ENCODE data around the gene BATF2. TPM values are rescaled to one million over a fixed set of nuclear protein-coding genes. Genes with fewer than 3 reads are reported as not detected.

BATF2 gene
- total and polyA plus RNA-seq, 10 of the 15 experiments (the other 5 are each of a cell fraction or from before 2014, with no cell fraction given): 0.18 to 1.1 (median 0.38) TPM; not detected in 1

DNA sequence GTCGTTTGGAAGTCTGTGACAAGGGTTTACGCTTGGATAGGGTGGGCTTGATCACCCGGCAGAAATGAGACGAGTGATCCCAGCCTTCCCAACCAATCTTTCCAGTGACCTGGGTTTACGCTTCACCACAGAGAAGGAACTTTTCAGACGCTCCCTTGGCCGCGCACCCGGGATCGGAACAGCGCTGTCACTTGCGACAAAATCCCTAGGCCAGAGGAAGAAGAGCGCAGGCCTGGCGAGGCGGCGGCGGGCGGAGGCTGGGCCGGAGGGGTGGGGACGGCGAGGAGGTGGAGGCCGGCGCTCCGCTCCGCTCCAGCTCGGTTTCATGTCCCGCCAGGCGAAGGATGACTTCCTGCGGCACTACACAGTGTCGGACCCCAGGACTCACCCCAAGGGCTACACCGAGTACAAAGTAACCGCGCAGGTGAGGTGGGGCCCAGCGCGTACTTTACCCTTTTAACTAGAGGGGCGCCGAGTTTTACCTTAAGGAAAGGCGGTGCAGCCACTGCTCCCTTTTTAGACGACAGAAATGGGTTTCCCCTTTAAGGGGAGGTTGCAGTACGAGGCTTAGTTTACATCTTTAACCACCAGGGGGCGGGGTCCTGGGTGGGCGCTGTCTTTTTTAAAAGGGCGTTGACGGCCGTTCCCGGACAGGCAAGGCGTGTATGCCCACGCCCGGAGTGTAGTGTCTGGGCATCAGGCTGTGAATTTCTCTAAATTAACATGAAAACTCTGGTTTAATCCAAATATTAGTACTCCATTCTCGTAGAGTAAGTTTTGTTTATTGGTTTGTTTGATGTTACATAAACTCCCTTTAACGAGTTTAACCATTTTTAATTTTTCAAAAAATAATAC, 30.7 kb upstream of the BATF2 start, which contains the start of gene SNX15 (continued):
- TF ChIP-seq EED (IDR thresholded peaks at IDR 0.05; ENCODE audit: low read depth): no peak
- TF ChIP-seq ZBED1 (IDR thresholded peaks at IDR 0.05; ENCODE audit: borderline replicate concordance): no peak
- no peak for TF ChIP-seq ATF2 (IDR thresholded peaks at IDR 0.05; ENCODE audit: low read length)
- TF ChIP-seq ZZZ3 (IDR thresholded peaks at IDR 0.05; ENCODE audit: control insufficient read depth, insufficient read length, low read depth): no peak
- TF ChIP-seq ZBTB33 (IDR thresholded peaks at IDR 0.05): no peak
- no peak for TF ChIP-seq BRCA1 (IDR thresholded peaks at IDR 0.05; ENCODE audit: low read depth, low read length)
- TF ChIP-seq E4F1 (IDR thresholded peaks at IDR 0.05; ENCODE audit: borderline replicate concordance, partially characterized antibody): peak; percentile 96
- TF ChIP-seq CTCF (IDR thresholded peaks at IDR 0.05 in 2 of 3, conservative IDR thresholded peaks at IDR 0.05 in 1 of 3; ENCODE audit: control insufficient read depth in 2 of 3, extremely low read depth in 1 of 3, insufficient read depth in 1 of 3, low read depth in 3 of 3, low read length in 3 of 3): peak; percentile 29 to 45 (median 37); a peak in 4 of 6 replicates
- TF ChIP-seq KAT2A (conservative IDR thresholded peaks at IDR 0.05; ENCODE audit: control insufficient read depth, low read depth, low read length): no peak
- no peak for TF ChIP-seq YBX1 (IDR thresholded peaks at IDR 0.05)
- TF ChIP-seq FOS (IDR thresholded peaks at IDR 0.05; ENCODE audit: borderline replicate concordance, extremely low read depth, insufficient read length): no peak
- peak; percentile 99 for TF ChIP-seq JUNB (IDR thresholded peaks at IDR 0.05)
- TF ChIP-seq MEF2B (IDR thresholded peaks at IDR 0.05; ENCODE audit: partially characterized antibody, poor library complexity, severe bottlenecking): no peak
- no peak for TF ChIP-seq MYB (IDR thresholded peaks at IDR 0.05; ENCODE audit: borderline replicate concordance, low read depth, low read length)
- 0 out of 4 replicates have a peak, but pooled peaks of 1 of the 2 experiments have one; percentile 7 for TF ChIP-seq SRF (IDR thresholded peaks at IDR 0.05; ENCODE audit: low read depth in 2 of 2, low read length in 2 of 2)
- TF ChIP-seq, protein P1, sequence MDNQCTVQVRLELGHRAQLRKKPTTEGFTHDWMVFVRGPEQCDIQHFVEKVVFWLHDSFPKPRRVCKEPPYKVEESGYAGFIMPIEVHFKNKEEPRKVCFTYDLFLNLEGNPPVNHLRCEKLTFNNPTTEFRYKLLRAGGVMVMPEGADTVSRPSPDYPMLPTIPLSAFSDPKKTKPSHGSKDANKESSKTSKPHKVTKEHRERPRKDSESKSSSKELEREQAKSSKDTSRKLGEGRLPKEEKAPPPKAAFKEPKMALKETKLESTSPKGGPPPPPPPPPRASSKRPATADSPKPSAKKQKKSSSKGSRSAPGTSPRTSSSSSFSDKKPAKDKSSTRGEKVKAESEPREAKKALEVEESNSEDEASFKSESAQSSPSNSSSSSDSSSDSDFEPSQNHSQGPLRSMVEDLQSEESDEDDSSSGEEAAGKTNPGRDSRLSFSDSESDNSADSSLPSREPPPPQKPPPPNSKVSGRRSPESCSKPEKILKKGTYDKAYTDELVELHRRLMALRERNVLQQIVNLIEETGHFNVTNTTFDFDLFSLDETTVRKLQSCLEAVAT (IDR thresholded peaks at IDR 0.05): peak; percentile 68; the same call in 1 of the 2 replicates
- TF ChIP-seq ESRRA (IDR thresholded peaks at IDR 0.05; ENCODE audit: low read length): 0 out of 2 replicates have a peak, but pooled peaks have one; percentile 28
- TF ChIP-seq RFX5 (IDR thresholded peaks at IDR 0.05; ENCODE audit: low read depth, low read length): no peak
- no peak for TF ChIP-seq ZNF274 (IDR thresholded peaks at IDR 0.05; ENCODE audit: insufficient read depth, insufficient read length)
